ENCODE measurements around the gene PPY. TPM values are rescaled to one million over a fixed set of nuclear protein-coding genes. Genes with fewer than 3 reads are reported as not detected.

PPY gene
- total RNA-seq, 1 donor from 2014 or later: not detected

DNA sequence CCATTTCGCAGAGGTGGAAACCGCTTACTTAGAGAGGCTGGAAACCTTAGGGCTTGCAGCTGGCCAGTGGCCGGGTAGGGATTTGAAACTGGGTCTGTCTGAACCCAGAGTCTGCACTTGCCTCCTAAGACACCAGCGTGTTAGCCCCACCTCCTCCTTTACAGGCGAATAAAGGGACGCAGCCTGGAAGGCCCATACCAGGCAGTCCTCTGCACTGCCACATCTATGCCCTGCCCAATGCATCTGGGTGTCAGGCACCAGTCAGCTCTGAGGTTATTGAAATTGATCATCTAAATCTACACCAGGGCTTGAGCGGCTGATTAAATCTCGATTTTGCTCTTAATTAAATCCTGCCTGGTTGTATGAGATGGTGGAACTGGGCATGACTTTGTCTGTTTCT, 42.2 kb upstream of the PPY start:
- Mint-ChIP-seq H3K9me3 (no peaks in the 10 kb centered on the region), H3K27me3 (peaks cover 44% of the 10 kb centered on the region), H3K36me3 (ENCODE audit: low read depth) (no peaks in the 10 kb centered on the region), H3K4me1 (peaks cover 1% of the 10 kb centered on the region), H3K27ac (no peak overlapping the region), H3K4me3 (no peak overlapping the region)
- CTCF ChIA-PET: no interaction called here
- intact Hi-C loops (cut with micrococcal nuclease): no loop called here
- POLR2A ChIA-PET: no interaction called here
- TF ChIP-seq, protein P1, sequence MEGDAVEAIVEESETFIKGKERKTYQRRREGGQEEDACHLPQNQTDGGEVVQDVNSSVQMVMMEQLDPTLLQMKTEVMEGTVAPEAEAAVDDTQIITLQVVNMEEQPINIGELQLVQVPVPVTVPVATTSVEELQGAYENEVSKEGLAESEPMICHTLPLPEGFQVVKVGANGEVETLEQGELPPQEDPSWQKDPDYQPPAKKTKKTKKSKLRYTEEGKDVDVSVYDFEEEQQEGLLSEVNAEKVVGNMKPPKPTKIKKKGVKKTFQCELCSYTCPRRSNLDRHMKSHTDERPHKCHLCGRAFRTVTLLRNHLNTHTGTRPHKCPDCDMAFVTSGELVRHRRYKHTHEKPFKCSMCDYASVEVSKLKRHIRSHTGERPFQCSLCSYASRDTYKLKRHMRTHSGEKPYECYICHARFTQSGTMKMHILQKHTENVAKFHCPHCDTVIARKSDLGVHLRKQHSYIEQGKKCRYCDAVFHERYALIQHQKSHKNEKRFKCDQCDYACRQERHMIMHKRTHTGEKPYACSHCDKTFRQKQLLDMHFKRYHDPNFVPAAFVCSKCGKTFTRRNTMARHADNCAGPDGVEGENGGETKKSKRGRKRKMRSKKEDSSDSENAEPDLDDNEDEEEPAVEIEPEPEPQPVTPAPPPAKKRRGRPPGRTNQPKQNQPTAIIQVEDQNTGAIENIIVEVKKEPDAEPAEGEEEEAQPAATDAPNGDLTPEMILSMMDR (IDR thresholded peaks at IDR 0.05): no peak
- ATAC-seq (ENCODE audit: low read depth): no peak
- no peak for DNase-seq

DNA sequence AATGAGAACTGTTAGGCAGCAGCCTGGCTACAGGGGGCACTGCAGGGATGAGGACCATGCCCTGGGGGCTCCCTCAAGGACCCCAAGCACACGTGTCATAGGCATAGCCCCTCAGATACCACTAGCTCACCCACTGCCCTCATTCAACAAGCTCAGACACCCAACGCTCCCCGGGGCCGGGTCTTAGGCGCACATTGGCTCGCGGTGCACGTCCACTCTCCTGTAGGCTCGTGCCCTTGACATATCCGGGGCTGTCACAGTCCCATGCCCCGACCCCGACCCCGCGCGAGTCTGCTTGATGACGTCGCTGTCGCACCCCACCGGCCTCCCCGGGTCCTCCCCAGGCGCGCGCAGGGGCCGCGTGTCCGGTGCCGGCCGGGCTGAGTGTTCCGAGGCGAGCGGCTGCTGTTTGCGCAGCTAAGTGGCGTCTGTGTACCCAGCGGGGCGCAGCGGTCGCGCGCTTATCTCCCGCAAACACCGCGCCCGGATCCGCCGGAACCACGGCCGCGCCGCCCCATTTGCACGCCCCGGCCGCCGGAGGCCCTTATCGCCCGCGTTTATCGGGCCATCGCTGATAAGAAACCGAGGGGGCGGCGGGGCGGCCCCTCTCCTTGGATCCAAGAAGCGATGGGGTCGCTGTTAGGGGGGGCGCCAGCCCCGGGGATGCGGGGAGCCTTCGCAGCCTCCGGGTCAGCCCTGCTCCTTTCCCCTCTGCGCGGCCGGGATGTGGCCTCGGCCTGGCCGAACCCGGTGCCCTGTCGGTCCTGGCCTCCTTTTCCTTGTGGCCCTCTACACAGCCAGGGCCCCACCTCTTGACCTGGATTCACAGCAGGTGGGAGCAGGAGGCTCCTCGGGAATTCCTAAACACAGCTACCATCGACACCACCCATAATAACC, 41.5 kb upstream of the PPY start:
- Mint-ChIP-seq H3K9me3 (no peaks in the 10 kb centered on the region), H3K27me3 (peaks cover 44% of the 10 kb centered on the region), H3K4me1 (peaks cover 1% of the 10 kb centered on the region), H3K27ac (no peak overlapping the region), H3K4me3 (no peak overlapping the region), H3K36me3 (ENCODE audit: low read depth) (no peaks in the 10 kb centered on the region)
- intact Hi-C loops (cut with micrococcal nuclease): no loop called here
- POLR2A ChIA-PET: interaction anchor here (1.0 kb wide), 1 partner anchor 370 kb away, joined by 3 read pairs; no protein-coding TSS in a partner anchor
- no peak for DNase-seq
- no peak for ATAC-seq (ENCODE audit: low read depth)
- CTCF ChIA-PET: interaction anchor here (1.6 kb wide), 1 partner anchor 132 kb away, joined by 3 read pairs; no protein-coding TSS in a partner anchor
- TF ChIP-seq, protein P1 (IDR thresholded peaks at IDR 0.05): no peak

DNA sequence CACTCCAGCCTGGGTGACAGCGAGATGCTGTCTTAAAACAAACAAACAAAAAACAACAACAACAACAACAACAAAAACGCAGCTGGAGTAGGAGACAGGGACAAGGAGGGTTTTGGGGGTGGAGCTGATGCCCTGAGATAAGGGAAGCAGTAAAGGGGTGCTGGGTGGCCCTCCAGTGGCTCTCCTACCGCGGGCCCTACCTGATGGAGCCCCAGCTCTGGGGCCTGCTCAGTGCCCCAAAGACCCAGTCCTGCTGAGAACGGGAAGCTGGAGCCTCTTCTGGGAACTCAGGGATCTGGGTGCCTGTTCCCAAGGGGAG, 40.9 kb upstream of the PPY start:
- Mint-ChIP-seq H3K27ac (no peak overlapping the region), H3K36me3 (ENCODE audit: low read depth) (no peaks in the 10 kb centered on the region), H3K9me3 (no peaks in the 10 kb centered on the region), H3K4me1 (peaks cover 1% of the 10 kb centered on the region), H3K27me3 (peaks cover 41% of the 10 kb centered on the region), H3K4me3 (no peak overlapping the region)
- intact Hi-C loops (cut with micrococcal nuclease): no loop called here
- CTCF ChIA-PET: interaction anchor here (1.6 kb wide), 1 partner anchor 133 kb away, joined by 3 read pairs; no protein-coding TSS in a partner anchor
- DNase-seq (no peak), ATAC-seq (ENCODE audit: low read depth) (no peak)
- TF ChIP-seq, protein P1 (IDR thresholded peaks at IDR 0.05): no peak
- POLR2A ChIA-PET: interaction anchor here (1.0 kb wide), 1 partner anchor 371 kb away, joined by 3 read pairs; no protein-coding TSS in a partner anchor

DNA sequence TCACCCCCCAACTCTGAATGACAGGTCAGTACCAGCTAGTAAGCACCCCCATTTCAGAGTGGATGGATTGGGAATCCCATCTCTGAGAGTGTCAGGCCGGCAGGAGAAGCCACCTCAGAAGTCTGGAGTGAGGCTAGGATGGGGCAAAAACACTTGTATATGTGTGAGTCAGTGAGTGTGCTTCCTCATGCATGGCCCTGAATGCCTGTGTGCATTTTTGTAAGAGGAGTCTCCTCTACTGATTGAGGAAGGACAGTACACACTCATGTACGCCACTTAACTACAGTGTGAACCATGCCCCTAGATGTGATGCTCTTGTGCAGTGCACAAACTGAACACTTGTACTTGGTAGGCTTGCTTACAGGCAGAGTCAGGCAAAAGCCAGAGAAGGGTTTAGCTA, 39.9 kb upstream of the PPY start:
- DNase-seq: no peak
- Mint-ChIP-seq H3K4me1 (peaks cover 1% of the 10 kb centered on the region), H3K27me3 (peaks cover 31% of the 10 kb centered on the region), H3K9me3 (no peaks in the 10 kb centered on the region), H3K4me3 (no peak overlapping the region), H3K27ac (no peak overlapping the region), H3K36me3 (ENCODE audit: low read depth) (no peaks in the 10 kb centered on the region)
- TF ChIP-seq, protein P1 (IDR thresholded peaks at IDR 0.05): no peak
- no peak for ATAC-seq (ENCODE audit: low read depth)
- ChIA-PET CTCF (interaction anchor here (1.6 kb wide), 2 partner anchors 38 to 134 kb away, joined by 3 to 4 read pairs; no protein-coding TSS in a partner anchor), POLR2A (interaction anchor here (0.5 kb wide), 1 partner anchor 675 kb away, joined by 6 read pairs; no protein-coding TSS in a partner anchor)
- intact Hi-C loops (cut with micrococcal nuclease): no loop called here

DNA sequence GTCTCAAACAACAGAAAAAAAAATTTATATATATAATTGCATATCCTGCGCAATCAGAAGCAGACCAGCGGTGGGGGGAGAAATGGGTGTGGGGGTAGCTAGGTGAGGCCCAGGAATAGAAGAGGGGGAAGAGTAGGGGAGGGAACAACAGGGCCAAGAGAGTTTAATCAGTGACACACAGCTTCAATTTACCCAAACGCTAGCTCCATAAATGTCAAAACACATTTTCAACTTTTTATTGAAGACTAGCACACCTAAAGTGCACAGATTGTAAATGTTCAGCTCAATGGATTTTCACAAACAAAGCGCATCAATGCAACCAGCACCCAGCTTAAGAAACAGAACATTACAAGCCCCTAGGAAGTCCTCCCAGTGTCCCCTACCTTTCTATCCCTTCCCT, 37.4 kb upstream of the PPY start:
- intact Hi-C loops (cut with micrococcal nuclease): no loop called here
- Mint-ChIP-seq H3K4me1 (peaks cover 1% of the 10 kb centered on the region), H3K36me3 (ENCODE audit: low read depth) (no peaks in the 10 kb centered on the region), H3K27me3 (peaks cover 23% of the 10 kb centered on the region), H3K4me3 (no peak overlapping the region), H3K9me3 (no peaks in the 10 kb centered on the region), H3K27ac (no peak overlapping the region)
- TF ChIP-seq, protein P1 (IDR thresholded peaks at IDR 0.05): no peak
- ATAC-seq (ENCODE audit: low read depth) (no peak), DNase-seq (no peak)
- POLR2A ChIA-PET: no interaction called here
- CTCF ChIA-PET: interaction anchor here (1.0 kb wide), 1 partner anchor 36 kb away, joined by 4 read pairs; no protein-coding TSS in a partner anchor
